SU-DHL-6 (cell line): ENCODE measurements around the gene XIRP2.

Experiments used
- CTCF ChIP-seq: fragments of 200-600 bp; sonication (generic); IDR thresholded peaks from one replicate; pipeline ENCODE4 v1.5.1; 2017; ENCODE audit warnings: antibody characterized with exemption, mild to moderate bottlenecking, low read length, moderate library complexity; ENCODE audit not compliant: insufficient read depth, poor library complexity, severe bottlenecking
- EZH2phosphoT487 ChIP-seq: fragments of 200-600 bp; sonication (generic), shearing (Covaris generic); conservative IDR thresholded peaks from 2 replicates; pipeline ENCODE4 v1.6.1; 2018; ENCODE audit warnings: mild to moderate bottlenecking, antibody characterized with exemption, low read length, moderate library complexity, mixed read lengths

- TF ChIP-seq CTCF (no peak), EZH2phosphoT487 (no peak)
Observed at GRCh38 chr2:166892397-166892796, 4.1 kb downstream of the XIRP2 start.
